Esophagus squamous epithelium (tissue), 4 donors: ENCODE data around the gene BCAR1.

Source experiments
- CTCF ChIP-seq, 6 experiments: fragments of 450-650 bp in 4 of 6; fragments of 200-600 bp in 2 of 6; sonication (generic) in 2 of 6; IDR thresholded peaks; one replicate each; pipeline ENCODE4 v1.5.1; 2016 to 2019; ENCODE audit warnings: antibody characterized with exemption in 6 of 6, mild to moderate bottlenecking in 4 of 6, moderate library complexity in 4 of 6
- POLR2A ChIP-seq, 4 donors: fragments of 450-650 bp; IDR thresholded peaks; one replicate each; pipeline ENCODE4 v1.6.1; 2017; ENCODE audit warnings: antibody characterized with exemption in 4 of 4, mild to moderate bottlenecking in 4 of 4, moderate library complexity in 3 of 4

- no peak for TF ChIP-seq CTCF (IDR thresholded peaks at IDR 0.05)
- no peak for TF ChIP-seq POLR2A (IDR thresholded peaks at IDR 0.05)
Observed at GRCh38 chr16:75241412-75241811, 10.0 kb downstream of the BCAR1 start.
